ENCODE results near the gene TIMM50. TPM values are rescaled to one million over a fixed set of nuclear protein-coding genes. Genes with fewer than 3 reads are reported as not detected.
"Not testable (repeated sequence)": the region's sequence is repeated elsewhere in the genome, so short reads cannot be mapped to it uniquely, and the experiment has no call there.

TIMM50 gene
- total RNA-seq, 1 donor from 2014 or later = 97.2 TPM

DNA sequence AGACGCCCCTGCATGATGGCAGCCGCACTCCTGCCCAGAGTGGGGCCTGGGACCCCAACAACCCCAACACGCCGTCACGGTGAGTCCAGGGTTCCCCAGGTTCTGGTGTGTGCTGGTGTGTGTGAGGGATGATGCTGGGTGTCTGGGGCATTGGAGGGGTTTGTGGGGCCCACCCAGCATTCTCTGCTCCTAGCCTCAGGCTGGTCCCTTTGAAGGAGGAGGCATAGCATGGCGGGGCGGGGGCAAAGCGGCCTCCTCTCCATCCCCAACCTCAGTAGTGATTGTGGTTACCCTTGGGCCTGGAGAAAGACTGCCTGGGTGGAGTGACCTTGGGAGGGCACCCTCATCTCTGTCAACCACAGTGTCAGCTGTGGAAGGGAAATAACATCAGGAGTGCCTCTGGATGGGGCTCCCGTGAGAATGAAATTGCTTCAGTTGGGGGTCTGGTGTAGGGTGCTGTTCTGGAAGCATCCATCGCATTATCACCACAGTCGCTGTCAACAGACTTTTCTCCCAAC is 7.1 kb upstream of the TIMM50 start:
- no peak overlapping the region for H3K9ac ChIP-seq (ENCODE audit: low read length)
- FAIRE-seq (no peak), DNase-seq (ENCODE audit: low read depth) (no peak)
- H4K20me1 ChIP-seq (ENCODE audit: insufficient read depth, low read length) = peaks cover 64% of the 10 kb centered on the region
- H3K27me3 ChIP-seq (ENCODE audit: insufficient read depth, low read length) = no peaks in the 10 kb centered on the region
- H3K4me3 ChIP-seq (ENCODE audit: insufficient read depth, low read depth, low read length) = no peak overlapping the region
- peaks cover 7% of the 10 kb centered on the region for H3K4me1 ChIP-seq (ENCODE audit: insufficient read depth, low read length)
- H3K79me2 ChIP-seq (ENCODE audit: insufficient read depth, low read length) = no peaks in the 10 kb centered on the region
- Mint-ChIP-seq H3K4me3 (ENCODE audit: unreplicated experiment) (no peak overlapping the region), H3K9me3 (ENCODE audit: unreplicated experiment) (no peaks in the 10 kb centered on the region), H3K27me3 (ENCODE audit: low read depth, unreplicated experiment) (no peaks in the 10 kb centered on the region), H3K4me1 (ENCODE audit: low read depth, unreplicated experiment) (peaks cover 3% of the 10 kb centered on the region), H3K36me3 (ENCODE audit: low read depth, unreplicated experiment) (peaks cover 40% of the 10 kb centered on the region), H3K27ac (ENCODE audit: unreplicated experiment) (no peak overlapping the region)
- TF ChIP-seq EZH2 (IDR thresholded peaks at IDR 0.05; ENCODE audit: insufficient read depth, low read length) = no peak
- TF ChIP-seq, protein P1, sequence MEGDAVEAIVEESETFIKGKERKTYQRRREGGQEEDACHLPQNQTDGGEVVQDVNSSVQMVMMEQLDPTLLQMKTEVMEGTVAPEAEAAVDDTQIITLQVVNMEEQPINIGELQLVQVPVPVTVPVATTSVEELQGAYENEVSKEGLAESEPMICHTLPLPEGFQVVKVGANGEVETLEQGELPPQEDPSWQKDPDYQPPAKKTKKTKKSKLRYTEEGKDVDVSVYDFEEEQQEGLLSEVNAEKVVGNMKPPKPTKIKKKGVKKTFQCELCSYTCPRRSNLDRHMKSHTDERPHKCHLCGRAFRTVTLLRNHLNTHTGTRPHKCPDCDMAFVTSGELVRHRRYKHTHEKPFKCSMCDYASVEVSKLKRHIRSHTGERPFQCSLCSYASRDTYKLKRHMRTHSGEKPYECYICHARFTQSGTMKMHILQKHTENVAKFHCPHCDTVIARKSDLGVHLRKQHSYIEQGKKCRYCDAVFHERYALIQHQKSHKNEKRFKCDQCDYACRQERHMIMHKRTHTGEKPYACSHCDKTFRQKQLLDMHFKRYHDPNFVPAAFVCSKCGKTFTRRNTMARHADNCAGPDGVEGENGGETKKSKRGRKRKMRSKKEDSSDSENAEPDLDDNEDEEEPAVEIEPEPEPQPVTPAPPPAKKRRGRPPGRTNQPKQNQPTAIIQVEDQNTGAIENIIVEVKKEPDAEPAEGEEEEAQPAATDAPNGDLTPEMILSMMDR (IDR thresholded peaks at IDR 0.05; ENCODE audit: insufficient read depth, low read depth, low read length) = no peak
- no peak overlapping the region for H3K27ac ChIP-seq (ENCODE audit: low read depth, low read length)
- H3K4me2 ChIP-seq (ENCODE audit: low read length) = no peak overlapping the region
- no peak overlapping the region for H2AFZ ChIP-seq (ENCODE audit: low read depth, low read length)
- H3K36me3 ChIP-seq (ENCODE audit: insufficient read depth, low read length) = peaks cover 48% of the 10 kb centered on the region
- H3K9me3 ChIP-seq (ENCODE audit: insufficient read depth, low read depth, low read length) = no peaks in the 10 kb centered on the region

DNA sequence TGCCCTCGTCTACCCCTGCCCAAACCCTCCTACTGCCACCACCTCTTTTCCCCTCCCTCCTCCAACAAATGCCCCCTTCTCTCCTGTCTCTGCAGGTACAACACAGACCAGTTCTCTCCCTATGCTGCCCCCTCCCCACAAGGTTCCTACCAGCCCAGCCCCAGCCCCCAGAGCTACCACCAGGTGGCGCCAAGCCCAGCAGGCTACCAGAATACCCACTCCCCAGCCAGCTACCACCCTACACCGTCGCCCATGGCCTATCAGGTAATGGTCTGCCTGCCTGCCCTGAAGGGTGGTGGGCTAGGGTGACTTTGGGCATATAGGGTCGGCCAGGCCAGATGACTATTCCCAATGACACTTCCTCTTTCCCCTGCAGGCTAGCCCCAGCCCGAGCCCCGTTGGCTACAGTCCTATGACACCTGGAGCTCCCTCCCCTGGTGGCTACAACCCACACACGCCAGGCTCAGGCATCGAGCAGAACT is 6.5 kb upstream of the TIMM50 start:
- no peaks in the 10 kb centered on the region for H3K9me3 ChIP-seq (ENCODE audit: insufficient read depth, low read depth, low read length)
- H3K36me3 ChIP-seq (ENCODE audit: insufficient read depth, low read length) = peaks cover 43% of the 10 kb centered on the region
- FAIRE-seq (no peak), DNase-seq (ENCODE audit: low read depth) (no peak)
- no peak overlapping the region for H3K27ac ChIP-seq (ENCODE audit: low read depth, low read length)
- Mint-ChIP-seq H3K9me3 (ENCODE audit: unreplicated experiment) (no peaks in the 10 kb centered on the region), H3K27ac (ENCODE audit: unreplicated experiment) (no peak overlapping the region), H3K4me3 (ENCODE audit: unreplicated experiment) (no peak overlapping the region), H3K27me3 (ENCODE audit: low read depth, unreplicated experiment) (no peaks in the 10 kb centered on the region), H3K36me3 (ENCODE audit: low read depth, unreplicated experiment) (peaks cover 36% of the 10 kb centered on the region), H3K4me1 (ENCODE audit: low read depth, unreplicated experiment) (peaks cover 3% of the 10 kb centered on the region)
- H3K4me2 ChIP-seq (ENCODE audit: low read length) = no peak overlapping the region
- H3K9ac ChIP-seq (ENCODE audit: low read length) = no peak overlapping the region
- TF ChIP-seq, protein P1 (IDR thresholded peaks at IDR 0.05; ENCODE audit: insufficient read depth, low read depth, low read length) = peak; percentile 51
- no peak for TF ChIP-seq EZH2 (IDR thresholded peaks at IDR 0.05; ENCODE audit: insufficient read depth, low read length)
- H3K4me1 ChIP-seq (ENCODE audit: insufficient read depth, low read length) = peaks cover 7% of the 10 kb centered on the region
- H3K27me3 ChIP-seq (ENCODE audit: insufficient read depth, low read length) = no peaks in the 10 kb centered on the region
- no peak overlapping the region for H3K4me3 ChIP-seq (ENCODE audit: insufficient read depth, low read depth, low read length)
- no peaks in the 10 kb centered on the region for H3K79me2 ChIP-seq (ENCODE audit: insufficient read depth, low read length)
- peaks cover 57% of the 10 kb centered on the region for H4K20me1 ChIP-seq (ENCODE audit: insufficient read depth, low read length)
- no peak overlapping the region for H2AFZ ChIP-seq (ENCODE audit: low read depth, low read length)

DNA sequence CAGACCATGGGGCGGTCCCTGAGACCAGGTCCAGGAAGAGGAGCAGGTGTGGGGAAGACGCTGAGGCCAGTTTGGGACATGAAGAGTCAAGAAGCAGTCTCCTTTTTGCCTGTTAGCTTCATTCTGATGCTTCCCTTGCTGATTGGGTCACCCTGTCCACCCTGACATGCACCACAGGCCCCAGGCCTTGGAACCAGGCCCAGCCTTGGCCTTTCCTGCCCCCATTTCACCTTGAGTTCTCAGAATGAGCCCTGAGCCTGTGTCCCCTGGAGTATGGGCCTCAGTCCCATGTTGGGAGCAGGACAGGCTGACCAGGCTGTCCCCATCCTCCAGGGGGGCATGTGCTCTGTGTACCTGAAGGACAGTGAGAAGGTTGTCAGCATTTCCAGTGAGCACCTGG is 4.9 kb upstream of the TIMM50 start:
- Mint-ChIP-seq H3K4me1 (ENCODE audit: low read depth, unreplicated experiment) (peaks cover 4% of the 10 kb centered on the region), H3K4me3 (ENCODE audit: unreplicated experiment) (no peak overlapping the region), H3K27me3 (ENCODE audit: low read depth, unreplicated experiment) (no peaks in the 10 kb centered on the region), H3K27ac (ENCODE audit: unreplicated experiment) (no peak overlapping the region), H3K9me3 (ENCODE audit: unreplicated experiment) (no peaks in the 10 kb centered on the region), H3K36me3 (ENCODE audit: low read depth, unreplicated experiment) (peaks cover 26% of the 10 kb centered on the region)
- peaks cover 41% of the 10 kb centered on the region for H4K20me1 ChIP-seq (ENCODE audit: insufficient read depth, low read length)
- H3K79me2 ChIP-seq (ENCODE audit: insufficient read depth, low read length) = peaks cover 1% of the 10 kb centered on the region
- no peaks in the 10 kb centered on the region for H3K9me3 ChIP-seq (ENCODE audit: insufficient read depth, low read depth, low read length)
- H3K4me1 ChIP-seq (ENCODE audit: insufficient read depth, low read length) = peaks cover 11% of the 10 kb centered on the region
- no peak overlapping the region for H3K9ac ChIP-seq (ENCODE audit: low read length)
- no peak overlapping the region for H2AFZ ChIP-seq (ENCODE audit: low read depth, low read length)
- H3K27ac ChIP-seq (ENCODE audit: low read depth, low read length) = no peak overlapping the region
- H3K27me3 ChIP-seq (ENCODE audit: insufficient read depth, low read length) = no peaks in the 10 kb centered on the region
- H3K4me3 ChIP-seq (ENCODE audit: insufficient read depth, low read depth, low read length) = no peak overlapping the region
- no peak for TF ChIP-seq EZH2 (IDR thresholded peaks at IDR 0.05; ENCODE audit: insufficient read depth, low read length)
- TF ChIP-seq, protein P1 (IDR thresholded peaks at IDR 0.05; ENCODE audit: insufficient read depth, low read depth, low read length) = no peak
- no peak overlapping the region for H3K4me2 ChIP-seq (ENCODE audit: low read length)
- DNase-seq (ENCODE audit: low read depth) (no peak), FAIRE-seq (no peak)
- peaks cover 29% of the 10 kb centered on the region for H3K36me3 ChIP-seq (ENCODE audit: insufficient read depth, low read length)

DNA sequence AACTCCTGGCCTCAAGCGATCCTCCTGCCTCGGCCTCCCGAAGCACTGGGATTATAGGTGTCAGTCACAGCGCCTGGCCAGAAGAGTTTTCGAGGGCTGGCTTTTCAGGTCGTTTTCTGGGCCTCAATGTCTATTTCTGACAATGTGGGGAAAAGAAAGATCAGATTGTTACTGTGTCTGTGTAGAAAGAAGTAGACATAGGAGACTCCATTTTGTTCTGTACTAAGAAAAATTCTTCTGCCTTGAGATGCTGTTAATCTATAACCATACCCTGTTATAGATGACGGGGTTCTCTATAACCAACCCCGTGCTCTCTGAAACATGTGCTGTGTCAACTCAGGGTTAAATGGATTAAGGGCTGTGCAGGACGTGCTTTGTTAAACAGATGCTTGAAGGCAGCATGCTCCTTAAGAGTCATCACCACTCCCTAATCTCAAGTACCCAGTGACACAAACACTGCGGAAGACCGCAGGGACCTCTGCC is 1.3 kb upstream of the TIMM50 start:
- not testable (repeated sequence) for H3K9me3 Mint-ChIP-seq (ENCODE audit: unreplicated experiment)

More for the DNA sequence above, 1.3 kb upstream of the TIMM50 start:
- FAIRE-seq; H3K27me3 ChIP-seq (ENCODE audit: insufficient read depth, low read length); H3K4me3 ChIP-seq (ENCODE audit: insufficient read depth, low read depth, low read length); DNase-seq (ENCODE audit: low read depth); H3K9ac ChIP-seq (ENCODE audit: low read length); H3K27ac ChIP-seq (ENCODE audit: low read depth, low read length); H2AFZ ChIP-seq (ENCODE audit: low read depth, low read length); H3K27me3 Mint-ChIP-seq (ENCODE audit: low read depth, unreplicated experiment); H3K27ac Mint-ChIP-seq (ENCODE audit: unreplicated experiment); H3K9me3 ChIP-seq (ENCODE audit: insufficient read depth, low read depth, low read length); H3K4me3 Mint-ChIP-seq (ENCODE audit: unreplicated experiment); H3K4me2 ChIP-seq (ENCODE audit: low read length): not testable (repeated sequence)
- Mint-ChIP-seq H3K4me1 (ENCODE audit: low read depth, unreplicated experiment) (peaks cover 12% of the 10 kb centered on the region), H3K36me3 (ENCODE audit: low read depth, unreplicated experiment) (peaks cover 16% of the 10 kb centered on the region)
- peaks cover 23% of the 10 kb centered on the region for H3K36me3 ChIP-seq (ENCODE audit: insufficient read depth, low read length)
- peaks cover 26% of the 10 kb centered on the region for H3K79me2 ChIP-seq (ENCODE audit: insufficient read depth, low read length)
- H3K4me1 ChIP-seq (ENCODE audit: insufficient read depth, low read length) = peaks cover 17% of the 10 kb centered on the region
- H4K20me1 ChIP-seq (ENCODE audit: insufficient read depth, low read length) = peaks cover 23% of the 10 kb centered on the region

Measured in astrocyte (in vitro differentiated cells and primary cell).